H1 (cell line): ENCODE measurements around the gene ZSWIM6.

Experiments
- ATF3 ChIP-seq: IDR thresholded peaks from 2 replicates; pipeline ENCODE4 v1.6.1; 2011; ENCODE audit warnings: low read depth, mild to moderate bottlenecking, low read length; ENCODE audit not compliant: insufficient read depth
- CTCF ChIP-seq, 3 experiments: IDR thresholded peaks; 1 replicate in 2 of 3; 2 replicates in 1 of 3; pipeline versions ENCODE4 v1.5.1 to v1.6.1; 2011; ENCODE audit warnings: low read length in 3 of 3, mild to moderate bottlenecking in 3 of 3, inconsistent platforms in 2 of 3, low read depth in 1 of 3, moderate library complexity in 1 of 3; ENCODE audit not compliant: insufficient read depth in 1 of 3; ENCODE audit errors: control extremely low read depth in 1 of 3
- E2F6 ChIP-seq: IDR thresholded peaks from 2 replicates; pipeline ENCODE4 v1.6.1; 2012; ENCODE audit warnings: inconsistent platforms
- EZH2 ChIP-seq: fragments of 200-600 bp; sonication (generic); IDR thresholded peaks from 2 replicates; pipeline ENCODE4 v1.7.1; 2012; ENCODE audit warnings: low read depth, mild to moderate bottlenecking, moderate library complexity, low read length, inconsistent platforms; ENCODE audit not compliant: severe bottlenecking
- HDAC6 ChIP-seq: IDR thresholded peaks from one replicate; pipeline ENCODE4 v1.7.1; 2012; ENCODE audit warnings: low read depth, mild to moderate bottlenecking, inconsistent platforms, low read length, moderate library complexity
- PHF8 ChIP-seq: fragments of 200-600 bp; sonication (generic); conservative IDR thresholded peaks from 2 replicates; pipeline ENCODE4 v1.7.1; 2012; ENCODE audit warnings: low read depth, mild to moderate bottlenecking, inconsistent platforms, low read length, moderate library complexity
- SIN3A ChIP-seq, 2 experiments: IDR thresholded peaks in 1 of 2; conservative IDR thresholded peaks in 1 of 2; 2 replicates each; pipeline ENCODE4 v1.6.1; 2011 to 2012; ENCODE audit warnings: low read length in 2 of 2, improper control_type of control experiment in 1 of 2, low read depth in 1 of 2, mild to moderate bottlenecking in 1 of 2
- SIX5 ChIP-seq: IDR thresholded peaks from 2 replicates; pipeline ENCODE4 v1.6.1; 2011; ENCODE audit warnings: mild to moderate bottlenecking, low read depth, low read length
- SUZ12 ChIP-seq: fragments of 200-600 bp; sonication (generic); IDR thresholded peaks from 2 replicates; pipeline ENCODE4 v1.6.1; 2012; ENCODE audit warnings: mild to moderate bottlenecking, inconsistent platforms, low read length, moderate library complexity, mixed read lengths
- TEAD4 ChIP-seq: IDR thresholded peaks from 2 replicates; pipeline ENCODE4 v1.6.1; 2012; ENCODE audit warnings: low read depth, low read length, inconsistent platforms, mixed read lengths
- USF2 ChIP-seq: IDR thresholded peaks from 2 replicates; pipeline ENCODE4 v1.6.1; 2011; ENCODE audit warnings: low read length, improper control_type of control experiment

GRCh38 chr5:61349935-61350334, 17.9 kb downstream of the ZSWIM6 start:
- TF ChIP-seq CTCF (IDR thresholded peaks at IDR 0.05; ENCODE audit: control extremely low read depth in 1 of 3, insufficient read depth in 1 of 3, low read depth in 1 of 3, low read length in 3 of 3) (no peak), USF2 (no peak), HDAC6 (no peak), TEAD4 (no peak), EZH2 (no peak), SIN3A (conservative IDR thresholded peaks at IDR 0.05 in 1 of 2, IDR thresholded peaks at IDR 0.05 in 1 of 2; ENCODE audit: low read depth in 1 of 2, low read length in 2 of 2) (no peak), ATF3 (no peak), E2F6 (no peak), PHF8 (no peak), SUZ12 (no peak), SIX5 (no peak)
